Natural killer cell (primary cell): ENCODE data around the gene FGF12. TPM values are rescaled to one million over a fixed set of nuclear protein-coding genes. Genes with fewer than 3 reads are reported as not detected.

ENCODE experiments used
- ATAC-seq, 3 donors: fragments of 150-1000 bp in 2 of 3; fragments of 200-7000 bp in 1 of 3; cut with Tn5 transposase; 1 replicate in 1 of 3; 2 replicates in 2 of 3; pipeline ENCODE4 v1.10.0; 2021; ENCODE audit warnings: mild to moderate bottlenecking in 2 of 3, moderate library complexity in 2 of 3
- DNase-seq, 2 donors: peaks; one replicate each; pipeline versions ENCODE4 v3.0.0 to v3.0.0-alpha.2; 2013 to 2021; ENCODE audit warnings: mixed read lengths in 1 of 2
- H3K27ac ChIP-seq: one replicate; pipeline ENCODE4 v1.5.1; 2013; ENCODE audit warnings: mild to moderate bottlenecking, low read length
- H3K27me3 ChIP-seq: one replicate; pipeline ENCODE4 v1.6.1; 2013; ENCODE audit warnings: low read length; ENCODE audit not compliant: control insufficient read depth, insufficient read depth
- H3K36me3 ChIP-seq: one replicate; pipeline ENCODE4 v1.6.1; 2013; ENCODE audit warnings: low read length; ENCODE audit not compliant: control insufficient read depth, insufficient read depth
- H3K4me1 ChIP-seq: one replicate; pipeline ENCODE4 v1.6.1; 2013; ENCODE audit warnings: low read length; ENCODE audit not compliant: control insufficient read depth, insufficient read depth
- H3K4me3 ChIP-seq: one replicate; pipeline ENCODE4 v1.5.1; 2013; ENCODE audit warnings: low read length
- H3K9me3 ChIP-seq: one replicate; pipeline ENCODE4 v1.6.1; 2013; ENCODE audit warnings: low read length; ENCODE audit not compliant: control insufficient read depth, insufficient read depth
- H3K27ac Mint-ChIP-seq, 2 donors: one replicate each; pipeline ENCODE4 v1.8.0; 2022; ENCODE audit warnings: mild to moderate bottlenecking in 2 of 2, mixed read lengths in 2 of 2, moderate library complexity in 1 of 2
- H3K27me3 Mint-ChIP-seq, 2 donors: one replicate each; pipeline ENCODE4 v1.8.0; 2022; ENCODE audit warnings: low read depth in 2 of 2, mixed read lengths in 2 of 2
- H3K36me3 Mint-ChIP-seq: one replicate; pipeline ENCODE4 v1.8.0; 2022; ENCODE audit warnings: mixed read lengths
- H3K4me1 Mint-ChIP-seq, 2 donors: one replicate each; pipeline ENCODE4 v1.8.0; 2022; ENCODE audit warnings: mixed read lengths in 2 of 2
- H3K4me3 Mint-ChIP-seq: one replicate; pipeline ENCODE4 v1.8.0; 2022; ENCODE audit warnings: mild to moderate bottlenecking, moderate library complexity, mixed read lengths
- H3K9me3 Mint-ChIP-seq, 2 donors: one replicate each; pipeline ENCODE4 v1.8.0; 2022; ENCODE audit warnings: mixed read lengths in 2 of 2
- WGBS: methylation state at CpG from one replicate; pipeline ENCODE4 v1.1.7; 2013; ENCODE audit warnings: missing lambda C conversion rate; ENCODE audit not compliant: insufficient coverage; 5-methylcytosine and 5-hydroxymethylcytosine counted together
- intact Hi-C: fragments of 100-400 bp; cut with micrococcal nuclease; formaldehyde crosslinking; loops from one replicate; pipeline ENCODE4 v1.14.2; 2022
- total RNA-seq, 4 donors: library from RNA; stranded (reverse); fragments of 120-200 nt in 1 of 4; gene quantifications; one replicate each; pipeline versions ENCODE4 v1.2.3 to v1.2.4, GENCODE V29; 2013 to 2022
- TF ChIP-seq, protein P1 (sequence below): fragments of 200-600 bp; IDR thresholded peaks from one replicate; pipeline ENCODE4 v1.8.0; 2022; ENCODE audit warnings: antibody characterized with exemption

Gene FGF12
- total RNA-seq, 3 donors from 2014 or later (not counting 1 experiment from before 2014, with no cell fraction given) = not detected

DNA sequence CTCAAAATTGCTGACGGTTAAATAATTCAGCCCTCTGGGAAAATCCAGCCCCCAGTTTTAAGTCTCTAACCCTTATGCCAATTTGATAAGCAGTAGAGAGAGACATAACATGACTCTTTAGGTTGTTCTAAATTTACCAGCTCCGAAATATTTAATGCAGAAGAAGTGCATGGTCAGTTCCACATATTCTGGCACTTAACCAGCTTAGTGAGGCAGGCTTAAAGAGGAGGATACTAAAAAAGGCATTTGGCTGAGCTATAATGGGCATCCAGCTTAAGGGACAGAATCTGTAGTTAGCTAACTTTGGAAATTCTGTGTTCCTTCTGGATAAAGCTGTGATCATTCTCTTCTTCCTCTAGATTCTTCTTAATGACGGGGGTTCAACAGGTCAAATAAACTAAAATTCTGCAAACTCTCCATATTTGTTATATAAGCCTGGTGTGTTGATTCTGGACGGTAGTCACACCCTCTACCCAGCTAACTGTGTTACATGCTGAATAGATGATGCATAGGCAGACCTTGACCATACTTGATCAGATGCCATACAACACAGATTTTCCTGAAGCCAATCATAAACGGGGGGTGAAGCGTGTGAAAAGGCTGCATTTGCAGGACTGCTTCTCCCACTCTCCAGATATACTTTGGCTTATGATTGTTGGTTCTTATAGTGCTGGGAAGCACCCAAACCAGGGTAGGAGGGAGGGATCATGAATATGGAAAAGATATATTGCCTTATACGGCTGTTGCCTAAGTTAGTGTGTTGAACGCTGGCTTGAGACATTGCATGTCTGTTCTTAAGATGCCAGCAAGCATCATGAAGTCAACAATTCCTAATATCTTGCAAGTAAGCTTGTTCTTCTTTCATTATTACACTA, 118.4 kb downstream of the FGF12 start:
- Mint-ChIP-seq H3K9me3 (peaks cover 4 to 7% of the 10 kb centered on the region in 2 donors), H3K27ac (no peak overlapping the region), H3K36me3 (no peaks in the 10 kb centered on the region), H3K4me3 (no peak overlapping the region), H3K4me1 (no peaks in the 10 kb centered on the region), H3K27me3 (no peaks in the 10 kb centered on the region)
- no peak overlapping the region for H3K27ac ChIP-seq
- DNase-seq (no peak), ATAC-seq (no peak)
- TF ChIP-seq, protein P1, sequence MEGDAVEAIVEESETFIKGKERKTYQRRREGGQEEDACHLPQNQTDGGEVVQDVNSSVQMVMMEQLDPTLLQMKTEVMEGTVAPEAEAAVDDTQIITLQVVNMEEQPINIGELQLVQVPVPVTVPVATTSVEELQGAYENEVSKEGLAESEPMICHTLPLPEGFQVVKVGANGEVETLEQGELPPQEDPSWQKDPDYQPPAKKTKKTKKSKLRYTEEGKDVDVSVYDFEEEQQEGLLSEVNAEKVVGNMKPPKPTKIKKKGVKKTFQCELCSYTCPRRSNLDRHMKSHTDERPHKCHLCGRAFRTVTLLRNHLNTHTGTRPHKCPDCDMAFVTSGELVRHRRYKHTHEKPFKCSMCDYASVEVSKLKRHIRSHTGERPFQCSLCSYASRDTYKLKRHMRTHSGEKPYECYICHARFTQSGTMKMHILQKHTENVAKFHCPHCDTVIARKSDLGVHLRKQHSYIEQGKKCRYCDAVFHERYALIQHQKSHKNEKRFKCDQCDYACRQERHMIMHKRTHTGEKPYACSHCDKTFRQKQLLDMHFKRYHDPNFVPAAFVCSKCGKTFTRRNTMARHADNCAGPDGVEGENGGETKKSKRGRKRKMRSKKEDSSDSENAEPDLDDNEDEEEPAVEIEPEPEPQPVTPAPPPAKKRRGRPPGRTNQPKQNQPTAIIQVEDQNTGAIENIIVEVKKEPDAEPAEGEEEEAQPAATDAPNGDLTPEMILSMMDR = no peak
- 91% methylated on average over 5 of the region's 8 CpGs for WGBS
- intact Hi-C loops = no loop called here
- no peak overlapping the region for H3K4me3 ChIP-seq
- H3K4me1 ChIP-seq = no peaks in the 10 kb centered on the region
- H3K27me3 ChIP-seq = no peaks in the 10 kb centered on the region
- H3K9me3 ChIP-seq = no peaks in the 10 kb centered on the region
- no peaks in the 10 kb centered on the region for H3K36me3 ChIP-seq

DNA sequence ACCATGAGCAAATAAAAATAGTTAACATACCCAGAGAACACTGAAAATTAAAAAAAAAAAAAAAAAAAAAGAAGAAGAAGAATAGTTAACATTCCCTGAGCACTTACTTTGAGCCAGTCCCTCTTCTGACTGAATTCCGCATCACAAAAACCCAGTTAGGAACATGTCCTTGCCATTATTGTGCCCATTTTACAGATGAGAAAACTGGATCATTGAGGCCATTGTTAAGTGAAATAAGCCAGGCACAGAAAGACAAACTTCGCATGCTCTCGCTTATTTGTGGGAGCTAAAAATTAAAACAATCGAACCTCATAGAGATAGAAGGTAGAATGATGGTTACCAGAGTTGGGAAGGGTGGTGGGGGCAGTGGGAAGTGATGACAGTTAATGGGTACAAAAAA, 119.5 kb downstream of the FGF12 start:
- Histone ChIP-seq H3K36me3 (no peaks in the 10 kb centered on the region), H3K27me3 (no peaks in the 10 kb centered on the region), H3K9me3 (no peaks in the 10 kb centered on the region), H3K27ac (no peak overlapping the region), H3K4me1 (no peaks in the 10 kb centered on the region), H3K4me3 (no peak overlapping the region)
- ATAC-seq = no peak
- intact Hi-C loops = no loop called here
- no peaks in the 10 kb centered on the region for H3K27me3 Mint-ChIP-seq
- H3K4me3 Mint-ChIP-seq = no peak overlapping the region
- TF ChIP-seq, protein P1 = no peak
- no peaks in the 10 kb centered on the region for H3K36me3 Mint-ChIP-seq
- no peaks in the 10 kb centered on the region for H3K4me1 Mint-ChIP-seq
- no peak overlapping the region for H3K27ac Mint-ChIP-seq
- H3K9me3 Mint-ChIP-seq = peaks cover 7 to 9% of the 10 kb centered on the region in 2 donors
- no peak for DNase-seq
- 94% methylated on average over 4 of the region's 4 CpGs for WGBS

DNA sequence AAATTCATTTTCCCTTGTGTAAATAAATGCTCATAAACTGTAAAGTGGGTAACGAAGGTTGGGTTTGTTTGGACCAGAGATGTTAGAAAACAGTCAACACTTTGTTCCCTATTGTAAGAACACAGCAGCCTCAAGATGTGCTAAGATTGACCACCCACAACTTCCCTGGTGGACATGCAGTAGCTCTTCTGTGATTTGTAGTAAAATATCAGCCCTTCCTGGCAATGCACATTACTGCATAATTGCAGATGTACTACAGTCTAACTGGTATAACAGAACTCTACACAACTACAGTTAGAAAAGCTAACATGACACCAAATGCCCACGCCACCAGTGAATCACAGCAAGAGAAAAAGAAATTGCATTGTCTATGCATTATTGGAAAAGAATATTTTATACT, 129.4 kb downstream of the FGF12 start:
- H3K9me3 Mint-ChIP-seq = peaks cover 13 to 15% of the 10 kb centered on the region in 2 donors
- no peak for DNase-seq
- no peak overlapping the region for H3K27ac Mint-ChIP-seq
- no peak for ATAC-seq
- H3K36me3 ChIP-seq = no peaks in the 10 kb centered on the region
- intact Hi-C loops = no loop called here
- WGBS = no CpG with 5 or more reads among the region's 2 CpGs
- TF ChIP-seq, protein P1 = no peak
- no peaks in the 10 kb centered on the region for H3K27me3 Mint-ChIP-seq
- H3K36me3 Mint-ChIP-seq = peaks cover 9% of the 10 kb centered on the region
- H3K4me1 Mint-ChIP-seq = no peaks in the 10 kb centered on the region
- no peak overlapping the region for H3K4me3 Mint-ChIP-seq
- no peak overlapping the region for H3K27ac ChIP-seq
- no peaks in the 10 kb centered on the region for H3K9me3 ChIP-seq
- H3K27me3 ChIP-seq = no peaks in the 10 kb centered on the region
- H3K4me3 ChIP-seq = no peak overlapping the region
- no peaks in the 10 kb centered on the region for H3K4me1 ChIP-seq
